ENCODE data around the gene TAOK3. TPM values are rescaled to one million over a fixed set of nuclear protein-coding genes. Genes with fewer than 3 reads are reported as not detected.

Gene TAOK3
- polyA plus RNA-seq, 1 experiment = 18.3 TPM

GRCh38 chr12:118325081-118325480 lies 47.6 kb downstream of the TAOK3 start:
- no peak for TF ChIP-seq CTCF (IDR thresholded peaks at IDR 0.05; ENCODE audit: insufficient read depth, low read depth, low read length)
- DNase-seq (ENCODE audit: low read depth) = no peak
- no peak overlapping the region for H3K4me3 ChIP-seq (ENCODE audit: low read depth, low read length)
- no peaks in the 10 kb centered on the region for H3K36me3 ChIP-seq (ENCODE audit: control insufficient read depth, insufficient read depth, low read length)
- H3K27me3 ChIP-seq (ENCODE audit: control insufficient read depth, insufficient read depth, low read length) = no peaks in the 10 kb centered on the region
- ChIA-PET CTCF (no interaction called here), POLR2A (no interaction called here)

- Histone ChIP-seq H3K4me3 (ENCODE audit: low read depth, low read length) (no peak overlapping the region), H3K36me3 (ENCODE audit: control insufficient read depth, insufficient read depth, low read length) (no peaks in the 10 kb centered on the region), H3K27me3 (ENCODE audit: control insufficient read depth, insufficient read depth, low read length) (no peaks in the 10 kb centered on the region)
- no peak for DNase-seq (ENCODE audit: low read depth)
- ChIA-PET POLR2A (interaction anchor here (0.7 kb wide), 1 partner anchor 10 kb away, joined by 4 read pairs; no protein-coding TSS in a partner anchor), CTCF (no interaction called here)
- TF ChIP-seq CTCF (IDR thresholded peaks at IDR 0.05; ENCODE audit: insufficient read depth, low read depth, low read length) = no peak
Observed at GRCh38 chr12:118319627-118320026, 53.1 kb downstream of the TAOK3 start.

- H3K36me3 ChIP-seq (ENCODE audit: control insufficient read depth, insufficient read depth, low read length) = no peaks in the 10 kb centered on the region
- POLR2A ChIA-PET = no interaction called here
- CTCF ChIA-PET = no interaction called here
- no peak for TF ChIP-seq CTCF (IDR thresholded peaks at IDR 0.05; ENCODE audit: insufficient read depth, low read depth, low read length)
- no peaks in the 10 kb centered on the region for H3K27me3 ChIP-seq (ENCODE audit: control insufficient read depth, insufficient read depth, low read length)
- DNase-seq (ENCODE audit: low read depth) = no peak
- H3K4me3 ChIP-seq (ENCODE audit: low read depth, low read length) = no peak overlapping the region
Observed at GRCh38 chr12:118318744-118319143, 54.0 kb downstream of the TAOK3 start.

- no peak for TF ChIP-seq CTCF (IDR thresholded peaks at IDR 0.05; ENCODE audit: insufficient read depth, low read depth, low read length)
- DNase-seq (ENCODE audit: low read depth) = no peak
- no peaks in the 10 kb centered on the region for H3K36me3 ChIP-seq (ENCODE audit: control insufficient read depth, insufficient read depth, low read length)
- CTCF ChIA-PET = interaction anchor here (0.8 to 1.8 kb wide), 2 partner anchors 10 to 59 kb away, joined by 3 to 5 read pairs; partner anchors contain the start of gene SUDS3
- POLR2A ChIA-PET = no interaction called here
- H3K27me3 ChIP-seq (ENCODE audit: control insufficient read depth, insufficient read depth, low read length) = no peaks in the 10 kb centered on the region
- no peak overlapping the region for H3K4me3 ChIP-seq (ENCODE audit: low read depth, low read length)
Observed at GRCh38 chr12:118317729-118318128, 55.0 kb downstream of the TAOK3 start.

- Histone ChIP-seq H3K27me3 (ENCODE audit: control insufficient read depth, insufficient read depth, low read length) (no peaks in the 10 kb centered on the region), H3K4me3 (ENCODE audit: low read depth, low read length) (no peak overlapping the region), H3K36me3 (ENCODE audit: control insufficient read depth, insufficient read depth, low read length) (no peaks in the 10 kb centered on the region)
- ChIA-PET CTCF (interaction anchor here (0.7 to 1.5 kb wide), 2 partner anchors 60 to 65 kb away, joined by 3 to 4 read pairs; partner anchors contain the start of gene SUDS3), POLR2A (no interaction called here)
- no peak for TF ChIP-seq CTCF (IDR thresholded peaks at IDR 0.05; ENCODE audit: insufficient read depth, low read depth, low read length)
- no peak for DNase-seq (ENCODE audit: low read depth)
Observed at GRCh38 chr12:118315821-118316220, 56.9 kb downstream of the TAOK3 start.

All from BJ (cell line).